Neural cell (in vitro differentiated cells): ENCODE data around the gene BDKRB1.
A peak's percentile ranks its signal among the peaks of the same experiment; 100 is the strongest.

Experiments
- CTCF ChIP-seq: fragments of 450-650 bp; IDR thresholded peaks from 2 replicates; pipeline ENCODE4 v1.5.1; 2014; ENCODE audit warnings: antibody characterized with exemption, mild to moderate bottlenecking, moderate library complexity; ENCODE audit not compliant: poor library complexity, severe bottlenecking
- EP300 ChIP-seq: fragments of 450-650 bp; conservative IDR thresholded peaks from 2 replicates; pipeline ENCODE4 v1.6.1; 2014; ENCODE audit warnings: antibody characterized with exemption, mild to moderate bottlenecking, moderate library complexity; ENCODE audit not compliant: poor library complexity, severe bottlenecking
- EZH2 ChIP-seq: fragments of 200-600, 300-800 bp; shearing (Covaris generic), sonication (generic); IDR thresholded peaks from 2 replicates; pipeline ENCODE4 v1.6.1; 2014; ENCODE audit warnings: antibody characterized with exemption, low read length, borderline replicate concordance, mild to moderate bottlenecking; ENCODE audit not compliant: insufficient read depth, poor library complexity, severe bottlenecking
- RAD21 ChIP-seq: fragments of 450-650 bp; conservative IDR thresholded peaks from 2 replicates; pipeline ENCODE4 v1.6.1; 2014; ENCODE audit warnings: antibody characterized with exemption, mild to moderate bottlenecking, moderate library complexity
- REST ChIP-seq: IDR thresholded peaks from 2 replicates; pipeline ENCODE4 v1.6.1; 2012; ENCODE audit warnings: borderline replicate concordance
- TAF1 ChIP-seq: IDR thresholded peaks from 2 replicates; pipeline ENCODE4 v1.6.1; 2012; ENCODE audit warnings: low read depth

- TF ChIP-seq TAF1 (no peak), REST (no peak), CTCF (peak; percentile 73), EZH2 (no peak), RAD21 (peak; percentile 74), EP300 (no peak)
Measured at GRCh38 chr14:96297000-96297399, 41.0 kb downstream of the BDKRB1 start.
